B cell (primary cell): ENCODE results near the gene YES1. TPM values are rescaled to one million over a fixed set of nuclear protein-coding genes. Genes with fewer than 3 reads are reported as not detected.

Experiments
- ATAC-seq: fragments of 200-7000 bp; cut with Tn5 transposase; one replicate; pipeline ENCODE4 v1.10.0; 2021; ENCODE audit warnings: low read depth, mild to moderate bottlenecking, moderate number of reproducible peaks, moderate library complexity
- CTCF ChIA-PET: fragments of 350-600 bp; sonication (Branson Sonifier 250); formaldehyde crosslinking; loops from one replicate; lab custom pipeline; 2021; ENCODE audit warnings: antibody characterized with exemption, inconsistent platforms; lab: Charles Lee
- POLR2A ChIA-PET: fragments of 350-600 bp; sonication (Branson Sonifier 250); formaldehyde crosslinking; loops from one replicate; lab custom pipeline; 2021; ENCODE audit warnings: antibody characterized with exemption; lab: Charles Lee
- DNase-seq: peaks from one replicate; pipeline ENCODE4 v3.0.0; 2013
- H2AFZ ChIP-seq: 2 replicates; pipeline ENCODE4 v1.6.1; 2012; ENCODE audit warnings: mild to moderate bottlenecking, low read depth, low read length; ENCODE audit not compliant: insufficient read depth, poor library complexity, severe bottlenecking
- H3K27ac ChIP-seq, 2 donors: 1 replicate in 1 of 2; 2 replicates in 1 of 2; pipeline ENCODE4 v1.5.1; 2012 to 2013; ENCODE audit warnings: low read length in 2 of 2, mild to moderate bottlenecking in 2 of 2, moderate library complexity in 1 of 2
- H3K27me3 ChIP-seq, 4 experiments: fragments of 200-600 bp in 1 of 4; sonication (generic) in 1 of 4; replicated peaks in 1 of 4; 1 replicate in 2 of 4; 2 replicates in 2 of 4; pipeline versions ENCODE4 v1.6.1 to v1.7.0; 2013 to 2016; ENCODE audit warnings: low read length in 3 of 4, mild to moderate bottlenecking in 2 of 4, mixed read lengths in 1 of 4, moderate library complexity in 1 of 4; ENCODE audit not compliant: insufficient read depth in 4 of 4, control insufficient read depth in 3 of 4; ENCODE audit errors: control extremely low read depth in 1 of 4
- H3K36me3 ChIP-seq, 2 experiments: replicated peaks in 1 of 2; 1 replicate in 1 of 2; 2 replicates in 1 of 2; pipeline versions ENCODE4 v1.6.1 to v1.7.1; 2013; ENCODE audit warnings: low read length in 1 of 2; ENCODE audit not compliant: insufficient read depth in 2 of 2, control insufficient read depth in 1 of 2; ENCODE audit errors: control extremely low read depth in 1 of 2, extremely low read depth in 1 of 2
- H3K4me1 ChIP-seq, 2 donors: fragments of 200-600 bp in 1 of 2; sonication (generic) in 1 of 2; 1 replicate in 1 of 2; 2 replicates in 1 of 2; pipeline versions ENCODE4 v1.5.1 to v1.6.1; 2013 to 2017; ENCODE audit warnings: low read length in 2 of 2; ENCODE audit not compliant: control insufficient read depth in 2 of 2, insufficient read depth in 2 of 2
- H3K4me2 ChIP-seq: replicated peaks from 2 replicates; pipeline ENCODE3; 2012; ENCODE audit warnings: mild to moderate bottlenecking, low read depth, low read length; ENCODE audit not compliant: poor library complexity, severe bottlenecking
- H3K4me3 ChIP-seq, 5 experiments: fragments of 200-600 bp in 1 of 5; sonication (generic) in 1 of 5; 1 replicate in 3 of 5; 2 replicates in 2 of 5; pipeline versions ENCODE4 v1.5.1 to v1.7.0; 2011 to 2016; ENCODE audit warnings: low read length in 4 of 5, mild to moderate bottlenecking in 4 of 5, low read depth in 2 of 5, control low read depth in 1 of 5, moderate library complexity in 1 of 5; ENCODE audit not compliant: insufficient read depth in 1 of 5; ENCODE audit errors: control extremely low read depth in 1 of 5, extremely low read depth in 1 of 5
- H3K79me2 ChIP-seq: fragments of 200-600 bp; sonication (generic); one replicate; pipeline ENCODE4 v1.6.0; 2016; ENCODE audit warnings: low read length; ENCODE audit not compliant: control insufficient read depth, insufficient read depth
- H3K9ac ChIP-seq: fragments of 200-600 bp; sonication (generic); 2 replicates; pipeline ENCODE4 v1.6.1; 2017; ENCODE audit warnings: mild to moderate bottlenecking, low read length, moderate library complexity
- H3K9me3 ChIP-seq, 3 donors: one replicate each; pipeline versions ENCODE4 v1.6.1 to v1.7.1; 2013; ENCODE audit warnings: low read length in 2 of 3; ENCODE audit not compliant: control insufficient read depth in 2 of 3, insufficient read depth in 1 of 3; ENCODE audit errors: control extremely low read depth in 1 of 3
- H4K20me1 ChIP-seq: 2 replicates; pipeline ENCODE4 v1.6.0; 2012; ENCODE audit warnings: mild to moderate bottlenecking, low read length; ENCODE audit not compliant: insufficient read depth, control insufficient read depth, poor library complexity, severe bottlenecking
- H3K27ac Mint-ChIP-seq: one replicate; pipeline ENCODE4 v1.8.0; 2021; ENCODE audit warnings: mixed read lengths
- H3K27me3 Mint-ChIP-seq: one replicate; pipeline ENCODE4 v1.8.0; 2021; ENCODE audit warnings: mixed read lengths
- H3K4me1 Mint-ChIP-seq: one replicate; pipeline ENCODE4 v1.8.0; 2021; ENCODE audit warnings: mixed read lengths
- H3K4me3 Mint-ChIP-seq: one replicate; pipeline ENCODE4 v1.8.0; 2021; ENCODE audit warnings: mixed read lengths
- H3K9me3 Mint-ChIP-seq: one replicate; pipeline ENCODE4 v1.8.0; 2022; ENCODE audit warnings: mixed read lengths; ENCODE audit not compliant: insufficient read depth
- CTCF ChIP-seq: fragments of 200-600 bp; IDR thresholded peaks from one replicate; pipeline ENCODE4 v1.8.0; 2022; ENCODE audit warnings: antibody characterized with exemption, mild to moderate bottlenecking
- EZH2 ChIP-seq: IDR thresholded peaks from 2 replicates; pipeline ENCODE4 v1.6.1; 2012; ENCODE audit warnings: borderline replicate concordance, low read depth, mild to moderate bottlenecking, moderate library complexity, low read length; ENCODE audit not compliant: insufficient read depth, poor library complexity, severe bottlenecking
- WGBS: methylation state at CpG from one replicate; pipeline ENCODE4 v1.1.5; 2013; ENCODE audit warnings: missing lambda C conversion rate; ENCODE audit not compliant: insufficient coverage; 5-methylcytosine and 5-hydroxymethylcytosine counted together
- intact Hi-C: fragments of 100-400 bp; cut with micrococcal nuclease; formaldehyde crosslinking; loops from one replicate; pipeline ENCODE4 v1.10.0; 2022
- polyA plus RNA-seq: library from polyadenylated mRNA; depleted of rRNA; stranded (reverse); fragments of >200 nt; gene quantifications from 2 replicates; pipeline ENCODE4 v1.2.3, GENCODE V29; 2012
- total RNA-seq, 2 donors: library from RNA; stranded (reverse); fragments of 120-200 nt in 1 of 2; gene quantifications; 1 replicate in 1 of 2; 2 replicates in 1 of 2; pipeline versions ENCODE4 v1.2.3 to v1.2.4, GENCODE V29; 2013 to 2022

The YES1 gene
- total and polyA plus RNA-seq, 2 donors (not counting 1 experiment from before 2014, with no cell fraction given), result 0.30 TPM; not detected in 1

- peaks cover 21% of the 10 kb centered on the region for H3K4me1 Mint-ChIP-seq
- no peak for DNase-seq
- H3K4me2 ChIP-seq, result no peak overlapping the region
- peaks cover 57% of the 10 kb centered on the region for H3K27me3 Mint-ChIP-seq
- no peaks in the 10 kb centered on the region for H3K79me2 ChIP-seq
- no peaks in the 10 kb centered on the region for H4K20me1 ChIP-seq
- H3K9ac ChIP-seq, result no peak overlapping the region
- intact Hi-C loops, result no loop called here
- H3K36me3 ChIP-seq, result no peaks in the 10 kb centered on the region
- CTCF ChIA-PET, result interaction anchor here (1.8 kb wide), 1 partner anchor 15 kb away, joined by 7 read pairs; no protein-coding TSS in a partner anchor
- POLR2A ChIA-PET, result no interaction called here
- H3K9me3 ChIP-seq, result peaks cover 0 to 21% (median 4%) of the 10 kb centered on the region in 3 donors
- no peak overlapping the region for H3K27ac ChIP-seq
- H3K9me3 Mint-ChIP-seq, result peaks cover 3% of the 10 kb centered on the region
- peaks cover 23 to 29% of the 10 kb centered on the region in 2 donors for H3K4me1 ChIP-seq
- peaks cover 3 to 52% (median 45%) of the 10 kb centered on the region in 4 experiments for H3K27me3 ChIP-seq
- no peak for ATAC-seq
- H2AFZ ChIP-seq, result no peak overlapping the region
- H3K27ac Mint-ChIP-seq, result no peak overlapping the region
- TF ChIP-seq EZH2 (no peak), CTCF (no peak)
- no peak overlapping the region for H3K4me3 ChIP-seq
- WGBS, result no CpG with 5 or more reads among the region's 3 CpGs
- H3K4me3 Mint-ChIP-seq, result no peak overlapping the region
These were observed 3.3 kb upstream of the YES1 start for GRCh38 chr18:815353-815752.

- Mint-ChIP-seq H3K27me3 (peaks cover 63% of the 10 kb centered on the region), H3K4me1 (peaks cover 23% of the 10 kb centered on the region), H3K4me3 (no peak overlapping the region), H3K27ac (peak overlapping the region; percentile 54), H3K9me3 (peaks cover 3% of the 10 kb centered on the region)
- H3K4me1 ChIP-seq, result peaks cover 23 to 29% of the 10 kb centered on the region in 2 donors
- no peak overlapping the region for H3K27ac ChIP-seq
- no peak overlapping the region for H3K4me3 ChIP-seq
- TF ChIP-seq CTCF, result no peak
- ATAC-seq (no peak), DNase-seq (no peak)
- H3K9me3 ChIP-seq, result peaks cover 2 to 21% (median 9%) of the 10 kb centered on the region in 3 donors
- WGBS, result 78% methylated on average over 2 of the region's 4 CpGs
- H2AFZ ChIP-seq, result no peak overlapping the region
- H3K79me2 ChIP-seq, result no peaks in the 10 kb centered on the region
- no peaks in the 10 kb centered on the region for H4K20me1 ChIP-seq
- no peak overlapping the region for H3K4me2 ChIP-seq
- H3K36me3 ChIP-seq, result no peaks in the 10 kb centered on the region
- ChIA-PET POLR2A (no interaction called here), CTCF (interaction anchor here (1.8 kb wide), 1 partner anchor 16 kb away, joined by 7 read pairs; no protein-coding TSS in a partner anchor)
- peaks cover 3 to 58% (median 50%) of the 10 kb centered on the region in 4 experiments for H3K27me3 ChIP-seq
- intact Hi-C loops, result no loop called here
- no peak overlapping the region for H3K9ac ChIP-seq
These were observed 2.5 kb upstream of the YES1 start for GRCh38 chr18:814300-815084.
